Osteoblast (primary cell): ENCODE measurements around the gene SGCG. TPM values are rescaled to one million over a fixed set of nuclear protein-coding genes. Genes with fewer than 3 reads are reported as not detected.
"Not testable (repeated sequence)": the region's sequence is repeated elsewhere in the genome, so short reads cannot be mapped to it uniquely, and the experiment has no call there.

Source experiments
- DNase-seq: peaks from one replicate; pipeline ENCODE4 v3.0.0; 2011; ENCODE audit warnings: low spot score, mixed read lengths; ENCODE audit not compliant: insufficient read length; ENCODE audit errors: missing footprints
- H2AFZ ChIP-seq: 2 replicates; pipeline ENCODE4 v1.6.0; 2011; ENCODE audit warnings: mild to moderate bottlenecking, low read length
- H3K27ac ChIP-seq: 2 replicates; pipeline ENCODE4 v1.5.1; 2011; ENCODE audit warnings: mild to moderate bottlenecking, low read depth, low read length, moderate library complexity
- H3K27me3 ChIP-seq: 2 replicates; pipeline ENCODE4 v1.6.0; 2012; ENCODE audit warnings: mild to moderate bottlenecking, control low read depth, inconsistent platforms, low read length, moderate library complexity; ENCODE audit not compliant: insufficient read depth
- H3K36me3 ChIP-seq: 2 replicates; pipeline ENCODE4 v1.5.1; 2011; ENCODE audit warnings: mild to moderate bottlenecking, low read length, control low read depth, moderate library complexity; ENCODE audit not compliant: insufficient read depth
- H3K4me1 ChIP-seq: 2 replicates; pipeline ENCODE4 v1.5.1; 2011; ENCODE audit warnings: mild to moderate bottlenecking, low read length, control low read depth, moderate library complexity; ENCODE audit not compliant: insufficient read depth
- H3K4me2 ChIP-seq: 2 replicates; pipeline ENCODE4 v1.6.0; 2011; ENCODE audit warnings: mild to moderate bottlenecking, low read length; ENCODE audit not compliant: insufficient read depth
- H3K4me3 ChIP-seq: fragments of 200-600 bp; sonication (generic); 3 replicates; pipeline ENCODE4 v1.5.1; 2012; ENCODE audit warnings: mild to moderate bottlenecking, low read length, inconsistent platforms; ENCODE audit not compliant: insufficient read depth
- H3K79me2 ChIP-seq: 2 replicates; pipeline ENCODE4 v1.6.0; 2012; ENCODE audit warnings: mild to moderate bottlenecking, low read length, control low read depth, inconsistent platforms; ENCODE audit not compliant: insufficient read depth
- H3K9me3 ChIP-seq: 2 replicates; pipeline ENCODE4 v1.5.1; 2011; ENCODE audit warnings: low read depth, low read length, control low read depth
- H4K20me1 ChIP-seq: 2 replicates; pipeline ENCODE4 v1.6.0; 2012; ENCODE audit warnings: mild to moderate bottlenecking, low read length, control low read depth; ENCODE audit not compliant: insufficient read depth
- CTCF ChIP-seq: IDR thresholded peaks from 2 replicates; pipeline ENCODE4 v1.5.1; 2011; ENCODE audit warnings: mild to moderate bottlenecking, low read depth, low read length, moderate library complexity; ENCODE audit errors: extremely low read depth
- total RNA-seq: library from RNA; depleted of rRNA; stranded (reverse); fragments of >200 nt; gene quantifications from 2 replicates; pipeline ENCODE4 v1.2.3, GENCODE V29; 2012

SGCG gene
- total RNA-seq, 1 donor = 1.4 TPM

GRCh38 chr13:23243066-23243465 lies 62.3 kb downstream of the SGCG start:
- no peak overlapping the region for H3K27ac ChIP-seq
- no peak for TF ChIP-seq CTCF
- H3K4me3 ChIP-seq = no peak overlapping the region
- H3K4me2 ChIP-seq = no peak overlapping the region
- no peaks in the 10 kb centered on the region for H3K27me3 ChIP-seq
- H3K9me3 ChIP-seq = no peaks in the 10 kb centered on the region
- no peaks in the 10 kb centered on the region for H3K79me2 ChIP-seq
- peak; percentile 13 for DNase-seq
- no peaks in the 10 kb centered on the region for H3K4me1 ChIP-seq
- no peaks in the 10 kb centered on the region for H4K20me1 ChIP-seq
- H2AFZ ChIP-seq = no peak overlapping the region
- no peaks in the 10 kb centered on the region for H3K36me3 ChIP-seq

- H3K4me1 ChIP-seq, H3K4me2 ChIP-seq, H3K4me3 ChIP-seq, H2AFZ ChIP-seq, H3K27ac ChIP-seq, H3K79me2 ChIP-seq, H3K36me3 ChIP-seq, H3K27me3 ChIP-seq, H4K20me1 ChIP-seq, DNase-seq, H3K9me3 ChIP-seq: not testable (repeated sequence)
Measured at GRCh38 chr13:23248410-23248809, 67.6 kb downstream of the SGCG start.

GRCh38 chr13:23254506-23254905 lies 73.7 kb downstream of the SGCG start:
- no peaks in the 10 kb centered on the region for H4K20me1 ChIP-seq
- H3K9me3 ChIP-seq = no peaks in the 10 kb centered on the region
- H3K36me3 ChIP-seq = no peaks in the 10 kb centered on the region
- H3K4me3 ChIP-seq = no peak overlapping the region
- H3K4me1 ChIP-seq = no peaks in the 10 kb centered on the region
- no peaks in the 10 kb centered on the region for H3K79me2 ChIP-seq
- no peak overlapping the region for H2AFZ ChIP-seq
- no peak for TF ChIP-seq CTCF
- no peak for DNase-seq
- no peaks in the 10 kb centered on the region for H3K27me3 ChIP-seq
- H3K4me2 ChIP-seq = no peak overlapping the region
- no peak overlapping the region for H3K27ac ChIP-seq

- Histone ChIP-seq H3K4me2 (no peak overlapping the region), H3K36me3 (no peaks in the 10 kb centered on the region), H3K4me1 (no peaks in the 10 kb centered on the region), H3K4me3 (no peak overlapping the region), H3K27me3 (no peaks in the 10 kb centered on the region), H3K27ac (no peak overlapping the region), H3K79me2 (no peaks in the 10 kb centered on the region), H3K9me3 (no peaks in the 10 kb centered on the region), H4K20me1 (no peaks in the 10 kb centered on the region), H2AFZ (no peak overlapping the region)
- TF ChIP-seq CTCF = no peak
- no peak for DNase-seq
Measured at GRCh38 chr13:23267571-23267970, 86.8 kb downstream of the SGCG start.
